Raji (cell line): Measurements from ENCODE around the gene PCDH9.

ENCODE experiments used
- POLR2A ChIP-seq: IDR thresholded peaks from 2 replicates; pipeline ENCODE4 v1.6.1; 2011; ENCODE audit warnings: low read depth, low read length, control low read depth; ENCODE audit not compliant: insufficient read depth

PCDH9 gene

GRCh38 chr13:67230404-67231288 lies 510 bp upstream of the PCDH9 start:
- peak; percentile 54; the same call in 1 of the 2 replicates for TF ChIP-seq POLR2A

- no peak for TF ChIP-seq POLR2A
Measured at GRCh38 chr13:67228916-67229315, 1.2 kb downstream of the PCDH9 start.

DNA sequence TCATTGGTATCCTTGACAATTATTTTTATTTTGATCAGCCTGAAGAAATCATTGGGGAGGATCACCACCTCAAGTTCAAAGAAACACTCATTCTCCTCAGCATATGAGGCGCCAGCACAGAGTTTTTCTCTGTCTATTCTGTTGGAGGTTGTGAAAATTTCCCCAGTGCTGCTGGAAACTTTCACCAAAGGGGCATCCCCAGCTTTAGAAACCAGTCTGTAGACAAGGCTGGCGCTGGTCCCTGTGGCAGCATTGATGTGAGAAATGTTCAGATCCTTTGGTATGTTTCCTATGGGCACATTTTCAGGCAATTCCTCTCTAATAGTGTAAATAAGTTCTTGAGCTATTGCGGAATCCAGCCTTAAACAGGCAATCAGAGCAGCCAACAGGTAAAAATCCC lies 2.1 kb downstream of the PCDH9 start:
- no peak for TF ChIP-seq POLR2A

DNA sequence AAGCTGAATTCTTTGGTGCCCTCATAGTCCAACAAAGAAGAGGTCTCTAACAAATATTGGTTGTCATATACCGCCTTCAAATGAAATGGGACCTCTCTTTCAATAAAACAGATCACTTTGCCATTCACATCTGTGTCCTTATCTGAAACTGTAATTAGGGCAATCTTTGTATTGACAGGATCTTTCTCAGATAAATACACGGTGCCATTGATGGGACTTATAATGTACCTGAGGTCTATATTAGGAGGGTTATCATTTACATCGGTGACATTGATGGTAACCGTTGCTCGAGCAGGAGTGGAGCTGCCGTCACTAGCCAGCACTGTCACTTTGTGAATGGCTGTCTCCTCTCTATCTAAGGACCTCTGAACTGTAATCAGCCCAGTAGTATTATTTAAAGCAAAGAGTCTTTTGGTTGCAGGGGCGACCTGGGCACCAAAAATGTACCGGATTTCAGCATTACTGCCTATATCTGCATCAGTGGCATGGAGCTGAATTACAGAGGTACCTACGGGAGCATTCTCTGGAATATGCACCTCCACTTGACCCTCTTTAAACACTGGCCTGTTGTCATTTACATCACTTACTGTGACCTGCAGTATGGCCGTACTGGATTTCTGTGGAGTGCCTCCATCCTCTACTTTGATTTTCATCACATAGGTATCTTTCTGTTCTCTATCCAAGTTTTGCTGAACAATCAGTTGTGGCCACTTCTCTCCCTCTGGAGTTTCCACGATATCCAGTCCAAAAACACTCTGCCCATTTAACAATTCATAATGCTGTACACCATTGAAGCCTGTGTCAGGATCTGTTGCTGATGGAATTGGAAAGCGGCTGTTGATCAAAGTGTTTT lies 2.8 kb downstream of the PCDH9 start:
- no peak for TF ChIP-seq POLR2A

DNA sequence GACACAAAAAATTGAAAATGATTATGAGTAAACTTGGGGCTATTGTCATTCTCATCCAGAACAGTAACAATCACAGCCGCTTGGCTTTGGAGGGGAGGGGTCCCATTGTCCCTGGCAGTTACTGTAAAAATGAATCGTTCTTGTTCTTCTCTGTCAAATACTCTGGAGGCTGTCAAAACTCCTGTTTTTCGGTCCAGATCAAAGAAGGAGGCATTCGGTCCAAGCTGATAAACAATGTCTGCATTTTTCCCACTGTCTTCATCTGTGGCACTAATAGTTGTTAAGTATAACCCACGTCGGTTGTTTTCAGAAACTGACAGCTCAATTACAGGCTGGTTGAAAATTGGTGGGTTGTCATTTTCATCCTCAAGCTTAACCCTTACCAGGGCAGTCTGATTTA lies 3.4 kb downstream of the PCDH9 start:
- TF ChIP-seq POLR2A = no peak

DNA sequence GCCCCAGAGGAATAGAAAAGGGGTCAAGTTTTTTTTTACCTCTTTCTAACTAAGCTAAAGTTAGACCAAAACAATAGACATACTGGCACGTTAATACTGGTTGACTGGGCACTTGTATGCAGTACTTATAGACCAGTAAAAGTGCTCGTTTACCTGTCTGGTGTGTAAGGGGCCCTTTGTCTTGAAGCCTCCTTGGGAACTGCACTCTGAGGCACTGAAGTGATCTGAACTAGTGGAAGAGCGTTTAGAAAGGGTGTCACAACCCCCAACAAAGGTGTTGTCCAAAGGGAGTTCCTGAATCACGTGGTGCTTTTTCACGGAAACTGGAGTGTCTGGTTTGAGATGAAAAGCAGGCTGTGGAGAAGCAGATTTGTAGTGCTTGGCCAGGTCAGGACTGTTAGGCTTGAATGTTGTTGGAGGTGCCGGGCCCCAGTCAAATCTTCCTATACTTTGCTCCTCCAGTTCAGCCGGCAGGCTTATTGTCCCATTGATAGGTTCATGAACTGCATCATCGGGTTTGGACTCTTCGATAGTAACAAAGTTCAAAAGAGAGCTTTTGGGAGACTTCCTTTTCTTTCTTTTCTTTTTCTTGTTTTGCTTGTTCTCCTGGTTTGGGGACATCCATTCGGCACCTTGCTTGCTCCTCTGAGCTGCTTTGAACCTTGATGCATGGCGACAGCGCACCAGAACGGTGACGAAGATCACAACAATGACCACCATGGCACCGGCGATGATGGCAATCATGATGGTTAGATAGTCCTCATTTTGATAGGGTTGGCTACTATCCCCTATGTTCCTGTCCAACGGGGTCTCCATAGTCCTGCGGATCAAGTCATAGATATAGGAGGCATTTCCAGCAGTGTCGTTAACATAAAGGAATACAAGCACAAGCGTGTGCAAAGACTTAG lies 4.6 kb downstream of the PCDH9 start:
- no peak for TF ChIP-seq POLR2A

DNA sequence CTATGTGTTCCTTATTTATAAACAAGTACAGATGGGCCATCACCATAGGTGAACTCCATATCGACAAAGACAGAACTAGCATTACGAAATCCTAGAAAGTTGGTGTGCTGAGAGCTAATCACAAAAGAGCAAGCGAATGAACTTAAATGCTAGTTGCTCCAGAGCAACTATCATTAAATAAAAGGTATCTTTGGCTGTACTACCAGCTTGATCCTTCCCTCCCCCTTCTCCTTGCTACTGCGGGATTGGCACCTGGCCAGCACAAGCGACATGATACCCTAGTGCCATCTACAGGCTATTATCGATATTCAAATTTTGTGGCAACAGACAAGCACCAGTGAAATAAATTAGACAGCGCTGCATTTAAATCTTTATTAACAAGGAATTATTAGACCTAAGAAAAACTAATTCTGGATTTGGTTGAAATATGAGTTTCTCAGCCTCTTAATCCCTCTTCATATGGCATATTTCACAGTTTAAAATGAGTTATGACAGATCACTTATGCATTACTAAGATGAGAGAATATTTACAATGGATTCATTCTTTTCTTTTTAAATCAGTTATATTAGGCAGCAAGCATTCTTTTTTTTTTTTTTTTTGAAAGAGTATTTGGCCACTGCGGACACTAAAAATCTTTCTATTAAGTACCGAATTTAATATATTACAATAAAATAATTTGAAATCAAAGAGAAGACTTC lies 5.8 kb downstream of the PCDH9 start:
- TF ChIP-seq POLR2A = no peak

- TF ChIP-seq POLR2A = no peak
Measured at GRCh38 chr13:67223742-67224141, 6.4 kb downstream of the PCDH9 start.

- no peak for TF ChIP-seq POLR2A
Measured at GRCh38 chr13:67223024-67223423, 7.1 kb downstream of the PCDH9 start.

DNA sequence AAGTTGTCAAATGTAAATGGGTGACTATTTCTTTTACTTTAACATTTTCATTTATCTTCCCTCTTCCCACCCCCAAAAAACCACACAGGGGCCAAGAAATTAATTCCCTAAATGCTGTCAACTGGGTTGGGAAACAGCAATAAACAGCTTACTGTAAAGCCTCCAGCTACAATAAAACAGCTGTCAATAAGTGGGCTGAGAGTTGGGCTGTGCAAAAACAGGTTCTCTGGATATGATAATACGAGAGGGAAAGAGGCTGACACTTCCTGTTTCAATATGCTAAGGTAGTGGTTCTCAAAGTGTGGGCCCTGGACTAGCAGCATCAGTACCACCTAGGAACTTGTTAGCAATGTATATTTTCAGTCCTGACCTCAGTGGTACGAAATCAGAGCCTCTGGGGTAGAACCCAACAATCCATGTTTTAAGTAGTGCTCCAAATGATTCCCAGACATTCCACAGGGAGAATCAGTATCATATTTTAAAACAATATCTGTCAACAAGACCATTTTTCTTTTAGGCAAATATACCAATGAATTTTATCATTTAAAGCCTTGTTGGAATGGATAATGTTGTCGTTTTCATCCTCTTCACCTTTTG lies 8.4 kb downstream of the PCDH9 start:
- no peak for TF ChIP-seq POLR2A

- no peak for TF ChIP-seq POLR2A
Measured at GRCh38 chr13:67219113-67219512, 11.0 kb downstream of the PCDH9 start.

DNA sequence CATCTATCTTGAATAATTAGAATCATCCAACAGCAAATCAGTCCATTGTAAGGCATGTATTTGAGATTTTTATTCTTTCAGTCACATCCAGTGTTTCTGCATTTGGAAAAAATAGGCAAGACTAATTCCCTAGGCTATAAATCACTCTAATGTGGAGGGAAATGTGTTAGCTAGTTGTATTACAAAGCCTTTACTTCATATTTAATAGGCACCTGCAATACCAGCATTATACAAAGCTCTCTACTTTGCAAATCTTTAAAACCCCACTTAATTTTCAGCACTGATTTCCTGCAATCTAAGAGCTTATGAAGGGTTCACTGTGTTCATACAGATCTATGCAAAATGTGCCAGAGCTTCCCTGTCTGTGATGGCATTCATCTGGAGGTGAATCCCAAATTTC lies 12.3 kb downstream of the PCDH9 start:
- TF ChIP-seq POLR2A = no peak

DNA sequence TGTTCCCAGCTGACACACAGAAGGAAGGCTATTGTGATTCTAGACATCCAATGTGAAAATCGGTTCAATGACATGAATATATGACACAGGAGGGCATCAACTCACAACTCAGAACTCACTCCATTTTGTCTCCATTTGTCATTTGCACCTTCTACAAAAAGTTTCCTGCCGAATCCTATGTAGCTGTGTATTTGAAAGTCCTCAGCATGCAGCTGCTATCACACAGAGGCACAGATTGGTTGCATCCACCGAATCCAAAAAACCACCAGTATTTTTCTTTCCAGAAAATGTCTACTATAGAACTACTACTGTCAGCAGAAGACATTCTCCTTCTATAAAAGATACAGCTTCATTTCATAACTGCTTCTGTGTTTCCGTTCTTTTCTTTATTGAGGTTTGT lies 13.3 kb downstream of the PCDH9 start:
- no peak for TF ChIP-seq POLR2A

GRCh38 chr13:67210208-67210607 lies 19.9 kb downstream of the PCDH9 start:
- TF ChIP-seq POLR2A = no peak
